ENCODE data around the gene UBAC2.

UBAC2 gene

GRCh38 chr13:99415851-99416331 is 215.2 kb downstream of the UBAC2 start:
- no peak for DNase-seq (ENCODE audit: low read depth)
- TF ChIP-seq CTCF (conservative IDR thresholded peaks at IDR 0.05; ENCODE audit: low read length): no peak
- H3K4me3 ChIP-seq (ENCODE audit: low read length): no peak overlapping the region

- no peak for DNase-seq (ENCODE audit: low read depth)
Observed at GRCh38 chr13:99416411-99417121, 215.9 kb downstream of the UBAC2 start.

GRCh38 chr13:99417201-99418102 is 216.8 kb downstream of the UBAC2 start:
- no peak for DNase-seq (ENCODE audit: low read depth)
- H3K4me3 ChIP-seq (ENCODE audit: low read length): no peak overlapping the region
- no peak for TF ChIP-seq CTCF (conservative IDR thresholded peaks at IDR 0.05; ENCODE audit: low read length)

More at GRCh38 chr13:99416411-99417121, 215.9 kb downstream of the UBAC2 start:
- no peak for TF ChIP-seq CTCF (conservative IDR thresholded peaks at IDR 0.05; ENCODE audit: low read length)
- H3K4me3 ChIP-seq (ENCODE audit: low read length): no peak overlapping the region

- no peak overlapping the region for H3K4me3 ChIP-seq (ENCODE audit: low read length)
- no peak for DNase-seq (ENCODE audit: low read depth)
- no peak for TF ChIP-seq CTCF (conservative IDR thresholded peaks at IDR 0.05; ENCODE audit: low read length)
Observed at GRCh38 chr13:99418103-99418842, 217.6 kb downstream of the UBAC2 start.

- H3K4me3 ChIP-seq (ENCODE audit: low read length): no peak overlapping the region
- TF ChIP-seq CTCF (conservative IDR thresholded peaks at IDR 0.05; ENCODE audit: low read length): no peak
Observed at GRCh38 chr13:99418843-99419140, 218.1 kb downstream of the UBAC2 start.

GRCh38 chr13:99419591-99420243 is 219.1 kb downstream of the UBAC2 start:
- TF ChIP-seq CTCF (conservative IDR thresholded peaks at IDR 0.05; ENCODE audit: low read length): no peak
- DNase-seq (ENCODE audit: low read depth): no peak
- H3K4me3 ChIP-seq (ENCODE audit: low read length): no peak overlapping the region

More at GRCh38 chr13:99418843-99419140, 218.1 kb downstream of the UBAC2 start:
- no peak for DNase-seq (ENCODE audit: low read depth)

Measured in AG10803 (cell line).